ENCODE data around the gene MAPK4. TPM values are rescaled to one million over a fixed set of nuclear protein-coding genes. Genes with fewer than 3 reads are reported as not detected.

Gene MAPK4
- total RNA-seq, 4 donors from 2014 or later: 0.13 to 3.1 (median 0.61) TPM

- intact Hi-C loops (cut with DNase I): no loop called here
- no peaks in the 10 kb centered on the region for H3K4me1 ChIP-seq
Observed at GRCh38 chr18:50717563-50717962, 157.7 kb downstream of the MAPK4 start.

GRCh38 chr18:50719471-50720324 is 159.8 kb downstream of the MAPK4 start:
- TF ChIP-seq CTCF (IDR thresholded peaks at IDR 0.05): no peak
- no peak for TF ChIP-seq POLR2A (IDR thresholded peaks at IDR 0.05)
- H3K4me1 ChIP-seq: no peaks in the 10 kb centered on the region

More at GRCh38 chr18:50717563-50717962, 157.7 kb downstream of the MAPK4 start:
- DNase-seq: no peak
- 75% methylated on average over 2 of the region's 2 CpGs; no CpG with 5 or more reads in 1 of the 2 donors for WGBS, 2 donors
- Histone ChIP-seq H3K4me3 (no peak overlapping the region), H3K27ac (no peak overlapping the region), H3K9me3 (no peaks in the 10 kb centered on the region), H3K36me3 (no peaks in the 10 kb centered on the region), H3K27me3 (no peaks in the 10 kb centered on the region)
- TF ChIP-seq CTCF (IDR thresholded peaks at IDR 0.05) (no peak), POLR2A (IDR thresholded peaks at IDR 0.05) (no peak)

GRCh38 chr18:50720325-50720674 is 160.4 kb downstream of the MAPK4 start:
- Histone ChIP-seq H3K4me1 (no peaks in the 10 kb centered on the region), H3K27me3 (no peaks in the 10 kb centered on the region), H3K4me3 (no peak overlapping the region), H3K36me3 (no peaks in the 10 kb centered on the region), H3K9me3 (no peaks in the 10 kb centered on the region), H3K27ac (no peak overlapping the region)
- 69 to 70% methylated on average over 1 to 3 of the region's 4 CpGs for WGBS, 2 donors
- intact Hi-C loops (cut with DNase I): no loop called here
- TF ChIP-seq POLR2A (IDR thresholded peaks at IDR 0.05) (no peak), CTCF (IDR thresholded peaks at IDR 0.05) (no peak)
- no peak for DNase-seq

More at GRCh38 chr18:50719471-50720324, 159.8 kb downstream of the MAPK4 start:
- Histone ChIP-seq H3K27ac (no peak overlapping the region), H3K36me3 (no peaks in the 10 kb centered on the region), H3K9me3 (no peaks in the 10 kb centered on the region), H3K27me3 (no peaks in the 10 kb centered on the region), H3K4me3 (no peak overlapping the region)
- intact Hi-C loops (cut with DNase I): no loop called here
- 76% methylated on average over 6 to 9 of the region's 11 CpGs for WGBS, 2 donors
- DNase-seq: no peak

- TF ChIP-seq POLR2A (IDR thresholded peaks at IDR 0.05): no peak
- TF ChIP-seq CTCF (IDR thresholded peaks at IDR 0.05): no peak
- Histone ChIP-seq H3K27me3 (no peaks in the 10 kb centered on the region), H3K9me3 (no peaks in the 10 kb centered on the region), H3K27ac (no peak overlapping the region), H3K4me3 (no peak overlapping the region), H3K36me3 (no peaks in the 10 kb centered on the region), H3K4me1 (no peaks in the 10 kb centered on the region)
- no peak for DNase-seq
- 88 to 93% methylated on average over 4 of the region's 4 CpGs for WGBS, 2 donors
- intact Hi-C loops (cut with DNase I): no loop called here
Observed at GRCh38 chr18:50721006-50721405, 161.1 kb downstream of the MAPK4 start.

- no peak for TF ChIP-seq POLR2A (IDR thresholded peaks at IDR 0.05)
- H3K4me3 ChIP-seq: no peak overlapping the region
- intact Hi-C loops (cut with DNase I): no loop called here
- DNase-seq: no peak
- H3K36me3 ChIP-seq: no peaks in the 10 kb centered on the region
- no CpG with 5 or more reads among the region's 4 CpGs for WGBS, 2 donors
- H3K27me3 ChIP-seq: no peaks in the 10 kb centered on the region
- H3K27ac ChIP-seq: no peak overlapping the region
- no peaks in the 10 kb centered on the region for H3K4me1 ChIP-seq
- no peaks in the 10 kb centered on the region for H3K9me3 ChIP-seq
Observed at GRCh38 chr18:50721451-50722120, 161.7 kb downstream of the MAPK4 start.

All from esophagus squamous epithelium (tissue), 5 donors.